CD1c-positive myeloid dendritic cell (primary cell): ENCODE data around the gene DNAJC18.
"Not testable (repeated sequence)": the region's sequence is repeated elsewhere in the genome, so short reads cannot be mapped to it uniquely, and the experiment has no call there.

Source experiments
- DNase-seq: peaks from one replicate; pipeline ENCODE4 v3.0.0-alpha.2; 2016; ENCODE audit errors: extremely low spot score

DNAJC18 gene

DNA sequence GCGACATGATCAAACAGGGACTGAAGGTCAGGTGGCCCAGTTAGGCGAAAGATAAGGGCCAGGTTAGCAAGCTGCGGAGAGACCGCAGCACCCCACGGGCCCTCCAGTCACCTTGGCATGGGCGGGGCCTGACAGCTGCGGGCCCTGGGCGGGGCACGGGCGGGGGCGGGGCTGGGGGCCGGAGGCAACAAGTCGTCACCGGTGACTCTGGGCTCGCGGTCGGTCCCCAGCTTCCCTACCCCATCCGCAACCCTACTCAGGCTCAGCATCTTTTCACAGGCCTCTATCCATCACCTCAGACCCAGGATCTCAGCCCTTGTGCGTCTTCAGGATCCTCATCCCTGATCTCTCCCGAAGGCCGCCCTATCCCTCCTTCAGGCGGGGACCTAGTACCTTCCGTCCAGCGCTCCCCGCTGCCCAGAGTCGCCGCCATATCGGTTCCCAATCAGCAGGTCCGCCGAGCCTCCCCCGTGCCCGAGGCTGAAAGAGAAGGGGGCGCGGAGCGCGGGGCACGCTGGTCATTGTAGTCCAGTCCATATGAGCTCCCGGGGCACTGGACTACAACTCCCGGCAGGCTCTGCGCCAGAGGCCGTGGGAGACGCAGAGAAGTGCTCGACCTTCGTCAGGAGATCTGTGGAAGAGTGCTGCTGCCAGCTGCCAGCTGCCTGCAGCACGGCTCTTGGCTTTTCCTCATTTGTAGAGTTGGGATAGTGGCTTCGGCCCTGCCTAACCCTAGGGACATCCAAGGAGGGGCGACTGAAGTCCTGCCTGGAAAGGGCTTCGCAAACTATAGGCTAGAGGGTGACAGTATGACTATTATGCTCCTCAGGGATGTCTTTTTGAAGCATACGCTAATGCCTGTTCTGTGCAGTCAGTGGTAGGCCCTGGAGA is at the start of gene DNAJC18:
TSS of gene DNAJC18 (minus strand) at position 513 of the 891 bp plus-strand sequence. CDS start at position 433, 80 bp downstream.
- DNase-seq = peak; percentile 94

DNA sequence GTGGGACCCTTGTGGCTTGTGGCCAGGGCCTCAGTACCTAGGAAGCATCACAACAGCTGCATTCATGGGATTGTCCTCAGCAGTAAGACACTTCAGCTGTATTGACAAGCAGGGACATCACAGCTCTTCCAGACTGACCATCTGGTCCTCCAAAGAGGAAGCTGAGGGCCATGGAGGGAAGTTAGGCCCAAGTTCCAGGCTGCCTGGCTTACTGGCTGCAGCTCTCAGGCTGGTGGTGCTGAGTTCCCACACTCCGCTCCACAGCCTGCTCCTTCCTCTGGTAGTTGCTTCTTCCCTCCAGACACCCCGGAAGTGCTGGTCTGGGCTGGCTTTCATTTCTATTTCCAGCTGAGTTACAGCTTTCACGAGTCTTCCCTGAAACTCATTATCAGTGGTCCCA is 48.9 kb upstream of the DNAJC18 start:
- peak; percentile 71 for DNase-seq

DNA sequence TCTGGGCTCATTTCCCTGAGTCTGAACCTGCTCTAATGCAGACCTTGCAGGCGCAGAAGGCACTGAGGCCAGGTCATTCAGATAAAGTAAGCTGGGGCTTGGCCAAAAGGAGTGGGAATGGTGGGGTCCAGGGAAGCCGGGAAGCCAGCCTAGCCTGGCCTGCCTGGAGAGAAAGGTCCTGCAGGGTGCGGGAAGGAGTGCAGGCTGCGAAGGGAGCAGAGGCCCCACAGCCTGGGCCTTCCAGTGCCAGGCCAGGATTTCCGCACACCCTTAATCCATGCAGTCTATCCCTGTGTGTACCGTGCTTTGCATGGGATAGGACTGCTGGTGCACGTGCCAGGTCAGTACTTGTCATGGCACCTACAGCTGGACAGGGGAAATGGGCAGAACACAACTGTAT is 46.9 kb upstream of the DNAJC18 start:
- no peak for DNase-seq

DNA sequence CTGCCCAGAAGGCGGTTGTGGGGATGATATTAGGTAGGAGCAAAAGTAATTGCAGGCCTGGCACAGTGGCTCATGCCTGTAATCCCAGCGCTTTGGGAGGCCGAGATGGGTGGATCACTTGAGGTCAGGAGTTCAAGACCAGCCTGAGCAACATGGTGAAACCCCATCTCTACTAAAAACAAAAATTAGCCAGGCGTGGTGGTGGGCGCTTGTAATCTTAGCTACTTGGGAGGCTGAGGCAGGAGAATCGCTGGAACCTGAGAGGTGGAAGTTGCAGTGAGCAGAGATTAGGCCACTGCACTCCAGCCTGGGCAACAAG is 43.5 kb upstream of the DNAJC18 start:
- DNase-seq = not testable (repeated sequence)

DNA sequence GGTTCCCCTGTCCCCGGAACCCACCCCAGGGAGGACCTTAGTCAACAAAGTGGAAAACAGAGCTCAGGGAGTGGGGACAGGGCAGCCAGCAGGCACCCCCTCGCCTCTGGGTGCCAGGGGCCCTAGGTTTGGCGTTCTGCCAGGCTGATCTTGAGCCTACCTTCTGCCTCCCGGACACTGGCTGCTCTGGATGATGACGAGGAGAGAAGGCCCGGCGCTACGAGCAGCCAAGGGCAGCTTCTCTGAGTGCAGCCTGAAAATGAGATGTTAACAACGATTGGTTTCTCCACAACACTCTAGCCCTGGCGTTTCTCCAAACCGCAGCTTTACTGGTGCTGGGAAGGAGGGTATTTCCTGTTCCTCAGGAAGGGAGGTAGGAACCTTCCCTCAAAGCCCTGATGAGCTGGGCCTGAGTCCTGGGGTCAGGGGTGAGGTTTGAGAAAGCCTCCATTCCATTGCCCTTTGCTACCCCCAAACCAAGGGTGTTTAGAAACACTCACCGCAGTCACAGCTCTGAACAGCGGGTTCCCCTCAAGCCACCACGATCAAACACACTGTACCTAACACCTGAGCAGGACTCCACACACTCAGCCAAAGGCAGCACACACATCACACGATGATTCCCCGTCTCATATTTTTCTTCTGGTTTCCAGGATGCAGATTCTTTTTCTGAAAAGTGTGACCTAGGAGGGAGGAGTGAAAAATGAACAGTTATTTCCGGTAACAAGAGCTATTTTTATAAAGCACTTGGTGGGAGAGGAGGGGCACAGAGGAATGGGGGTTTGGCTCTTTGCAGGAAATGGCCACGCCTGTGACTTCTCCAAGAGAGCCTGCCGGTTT is 42.9 kb upstream of the DNAJC18 start, which contains the start of gene STING1:
TSS of gene STING1 (minus strand) at position 709 of the 840 bp plus-strand sequence. CDS start 1,054 bp downstream, outside the sequence.
- peak; percentile 87 for DNase-seq

DNA sequence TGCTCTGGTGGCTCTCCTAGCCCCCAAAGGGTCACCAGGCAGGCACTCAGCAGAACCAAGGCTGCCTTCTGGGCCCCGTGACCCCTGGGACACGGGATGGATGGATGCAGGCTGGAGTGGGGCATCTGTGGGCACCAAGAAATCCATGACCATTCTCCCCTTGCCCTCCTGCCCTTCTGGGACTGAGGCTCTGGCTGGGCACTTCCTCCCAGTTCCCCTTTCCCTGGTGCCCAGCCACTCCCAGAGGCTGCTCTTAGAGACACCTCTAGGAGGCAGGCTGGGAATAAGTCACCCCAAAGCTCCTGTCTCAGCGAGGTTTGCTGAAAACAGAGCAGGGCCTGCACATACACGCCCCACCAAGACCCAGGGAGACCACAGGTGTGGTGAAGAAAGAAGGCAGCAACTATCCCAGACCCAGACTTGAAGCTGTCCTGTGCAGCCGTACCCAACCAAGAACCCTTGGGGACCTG is 42.3 kb upstream of the DNAJC18 start:
- peak; percentile 61 for DNase-seq

DNA sequence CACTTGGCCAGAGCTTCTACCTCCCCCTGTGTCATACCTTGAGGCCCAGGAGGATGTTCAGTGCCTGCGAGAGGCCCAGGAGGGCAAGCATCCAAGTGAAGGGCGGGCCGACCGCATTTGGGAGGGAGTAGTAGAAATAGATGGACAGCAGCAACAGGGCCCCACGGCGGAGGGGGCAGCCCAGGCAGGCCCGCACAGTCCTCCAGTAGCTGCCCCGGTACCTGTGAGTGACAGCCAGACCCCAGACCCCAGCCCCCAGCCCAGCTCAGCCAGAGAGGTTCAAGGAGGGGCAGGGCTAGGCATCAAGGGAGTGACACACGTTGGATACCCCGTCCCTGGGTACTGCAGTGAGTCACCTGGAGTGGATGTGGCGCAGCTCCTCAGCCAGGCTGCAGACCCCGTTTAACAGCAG is 41.8 kb upstream of the DNAJC18 start:
- no peak for DNase-seq

DNA sequence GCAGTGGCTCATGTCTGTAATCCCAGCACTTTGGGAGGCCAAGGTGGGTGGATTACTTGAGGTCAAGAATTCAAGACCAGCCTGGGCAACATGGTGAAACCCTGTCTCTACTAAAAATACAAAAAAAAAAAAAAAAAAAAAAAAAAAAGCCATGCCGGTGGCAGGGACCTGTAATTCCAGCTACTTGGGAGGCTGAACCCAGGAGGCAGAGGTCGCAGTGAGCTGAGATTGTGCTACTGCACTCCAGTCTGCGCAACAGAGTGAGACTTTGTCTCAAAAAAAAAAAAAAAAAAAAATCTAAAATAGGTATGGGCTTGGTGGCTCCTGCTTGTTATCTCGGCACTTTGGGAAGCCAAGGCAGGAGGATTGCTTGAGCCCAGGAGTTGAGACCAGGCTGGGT is 40.4 kb upstream of the DNAJC18 start:
- not testable (repeated sequence) for DNase-seq

DNA sequence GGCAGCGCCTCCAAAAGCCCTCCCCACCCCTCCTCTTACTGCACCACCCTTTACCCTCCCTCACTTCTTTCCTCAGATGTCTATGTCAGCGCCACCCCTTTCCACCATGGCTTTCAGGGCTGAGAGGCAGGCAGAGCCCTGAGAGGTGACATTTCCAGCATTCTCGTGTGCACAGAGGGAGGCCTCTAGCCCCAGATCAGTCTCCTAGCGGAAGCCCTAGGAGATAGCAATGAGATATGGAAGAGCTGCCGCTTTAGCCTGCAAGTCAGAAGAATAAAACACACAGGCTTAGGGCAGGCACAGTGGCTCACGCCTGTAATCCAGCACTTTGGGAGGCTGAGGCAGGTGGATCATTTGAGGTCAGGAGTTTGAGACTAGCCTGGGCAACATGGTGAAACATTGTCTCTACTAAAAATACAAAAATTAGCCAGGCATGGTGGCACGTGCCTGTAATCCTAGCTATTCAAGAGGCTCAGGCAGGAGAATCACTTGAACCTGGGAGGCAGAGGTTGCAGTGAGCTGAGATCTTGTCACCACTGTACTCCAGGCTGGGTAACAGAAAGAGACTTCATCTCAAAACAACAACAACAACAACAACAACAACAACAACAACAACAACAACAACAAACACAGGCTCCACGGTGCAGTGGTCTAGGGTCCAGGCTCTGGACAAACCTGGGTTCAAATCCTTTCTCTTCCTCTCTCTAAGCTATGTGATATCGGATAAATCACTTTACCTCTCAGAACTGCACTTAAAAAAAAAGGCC is 39.5 kb upstream of the DNAJC18 start:
- DNase-seq = not testable (repeated sequence)

DNA sequence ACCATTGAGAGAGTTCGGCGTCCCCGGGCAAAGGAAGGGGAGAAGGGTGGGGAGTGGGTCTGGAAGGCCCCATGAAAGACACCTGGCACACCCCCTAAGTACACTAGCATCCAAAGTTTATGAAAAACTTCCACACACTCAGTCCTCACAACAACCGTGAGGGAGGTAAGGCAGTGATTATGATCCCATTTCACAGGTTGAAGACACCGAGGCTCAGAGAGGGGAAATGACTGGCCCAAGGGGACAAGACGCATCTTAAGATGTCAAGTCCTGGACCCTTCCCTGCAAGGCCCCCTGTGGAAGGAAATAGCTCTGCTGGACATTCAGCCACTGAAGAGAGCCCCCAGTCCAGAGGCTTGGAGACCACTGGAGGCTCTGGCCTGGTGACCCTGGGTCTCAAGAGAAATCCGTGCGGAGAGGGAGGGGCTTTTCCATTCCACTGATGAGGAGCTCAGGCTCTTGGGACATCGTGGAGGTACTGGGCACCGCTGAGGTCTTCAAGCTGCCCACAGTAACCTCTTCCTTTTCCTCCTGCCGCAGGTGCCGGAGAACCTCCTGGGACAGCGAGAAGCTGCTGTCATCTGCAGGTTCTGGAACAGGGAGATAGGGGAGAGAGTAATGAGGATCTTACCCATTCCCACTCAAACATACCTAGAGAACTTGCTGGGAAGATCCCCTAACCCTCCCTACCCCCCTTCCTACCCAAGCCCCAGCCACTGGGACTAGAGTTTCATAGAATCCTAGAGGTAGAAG is 36.7 kb upstream of the DNAJC18 start:
- DNase-seq = no peak

DNA sequence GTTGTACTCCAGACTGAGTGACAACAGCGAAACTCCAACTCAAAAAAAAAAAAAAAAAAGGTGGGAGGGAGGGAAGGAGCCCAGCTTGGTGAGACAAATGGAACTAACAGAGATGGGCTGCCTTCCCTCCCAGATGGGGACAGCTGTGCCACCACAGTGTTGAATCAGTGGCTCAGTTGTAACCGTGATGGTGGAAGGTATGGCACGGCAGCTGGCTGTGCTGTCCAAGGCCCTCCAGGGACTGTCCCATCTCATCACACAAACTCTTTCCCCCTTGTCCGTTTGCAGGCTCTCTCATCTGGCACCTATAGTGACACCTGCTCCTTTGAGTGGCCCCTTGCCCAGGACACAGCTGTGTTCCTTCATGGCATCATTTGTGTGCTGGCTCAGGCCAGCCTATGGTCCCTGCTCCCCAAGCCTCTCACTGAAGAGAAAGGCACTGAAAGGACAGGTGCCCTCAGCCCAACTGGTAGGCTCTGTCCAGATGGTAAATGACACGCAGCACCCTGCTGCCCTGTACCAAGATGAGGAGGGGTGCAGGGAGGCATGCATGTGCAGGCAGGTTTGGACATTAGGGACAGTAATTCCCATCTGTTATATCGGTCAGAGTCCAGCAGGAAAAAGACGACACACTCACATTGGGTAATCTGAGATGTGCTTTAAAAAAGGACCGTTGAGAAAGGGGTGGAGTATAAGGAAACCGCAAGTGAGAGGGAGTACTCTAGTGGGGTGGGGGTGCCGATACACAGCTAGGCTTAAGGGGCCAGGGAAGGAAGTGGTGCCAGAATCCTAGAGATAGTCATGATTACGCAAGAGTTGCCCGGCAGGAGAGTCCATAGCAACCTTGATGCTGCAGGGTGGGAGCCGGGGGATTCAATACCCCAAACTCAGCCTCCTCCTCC is 35.8 kb upstream of the DNAJC18 start:
- peak; percentile 58 for DNase-seq

DNA sequence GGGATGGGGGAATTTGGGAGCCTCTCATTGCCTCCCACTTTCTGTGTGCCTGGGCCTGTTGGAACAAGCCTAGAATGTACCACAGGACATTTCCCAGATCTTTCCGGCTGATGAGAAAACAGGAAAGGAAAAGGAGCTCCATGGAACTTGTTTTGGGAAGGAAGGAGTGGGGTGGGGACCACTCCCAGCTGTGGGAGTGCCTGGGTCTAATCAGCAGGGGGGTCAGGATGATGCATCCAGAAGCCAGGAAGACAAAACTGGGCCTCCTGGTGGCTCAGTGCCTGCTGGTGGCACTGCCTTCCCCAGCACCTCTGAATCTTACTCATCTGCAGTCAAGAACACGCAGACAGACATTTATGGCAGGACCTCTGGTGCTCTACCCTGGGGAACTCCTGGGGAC is 34.2 kb upstream of the DNAJC18 start:
- no peak for DNase-seq

DNA sequence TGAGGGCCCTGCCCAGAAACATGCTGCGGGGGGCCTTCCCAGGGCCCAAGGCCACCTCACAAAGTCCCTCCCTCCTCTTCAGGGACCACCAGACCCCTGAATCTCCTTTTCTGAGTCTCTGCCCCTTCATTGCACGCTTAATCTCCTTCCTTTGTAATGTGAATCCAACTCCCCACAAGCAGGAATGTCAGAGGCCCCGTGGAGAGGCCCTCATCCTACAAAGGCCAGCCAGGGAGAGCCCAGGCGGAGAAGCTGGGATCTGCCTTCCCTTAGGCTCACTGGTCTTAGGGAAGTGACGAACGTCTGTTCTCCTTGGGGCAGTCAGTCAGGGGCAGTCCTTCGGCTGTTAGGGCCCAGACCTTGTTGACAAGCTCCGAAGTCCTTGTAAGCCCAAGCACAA is 33.8 kb upstream of the DNAJC18 start:
- no peak for DNase-seq

DNA sequence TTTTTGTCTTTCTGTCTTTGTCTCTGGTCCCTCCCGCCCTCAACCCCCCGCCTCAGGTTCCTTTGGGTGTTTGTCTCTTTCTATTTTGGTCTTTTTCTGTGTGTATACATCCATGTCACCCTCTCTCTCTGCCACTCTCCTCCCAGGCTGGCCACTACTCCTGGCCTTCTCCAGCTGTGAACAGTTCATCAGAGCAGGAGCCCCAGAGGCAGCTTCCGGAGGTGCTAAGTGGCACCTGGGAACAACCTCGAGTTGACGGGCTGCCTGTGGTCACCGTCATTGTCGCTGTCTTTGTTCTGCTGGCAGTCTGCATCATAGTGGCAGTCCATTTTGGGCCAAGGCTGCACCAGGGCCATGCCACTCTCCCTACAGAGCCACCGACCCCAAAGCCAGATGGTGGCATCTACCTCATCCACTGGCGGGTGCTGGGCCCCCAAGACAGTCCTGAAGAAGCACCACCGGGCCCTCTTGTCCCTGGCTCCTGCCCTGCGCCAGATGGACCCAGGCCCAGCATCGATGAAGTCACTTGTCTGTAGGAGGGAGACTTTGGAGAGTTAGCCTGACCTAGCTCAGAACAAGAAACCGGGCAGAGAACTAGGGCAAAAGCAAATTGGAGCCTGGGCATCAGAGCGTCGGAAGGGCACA is 33.2 kb upstream of the DNAJC18 start:
- DNase-seq = no peak

DNA sequence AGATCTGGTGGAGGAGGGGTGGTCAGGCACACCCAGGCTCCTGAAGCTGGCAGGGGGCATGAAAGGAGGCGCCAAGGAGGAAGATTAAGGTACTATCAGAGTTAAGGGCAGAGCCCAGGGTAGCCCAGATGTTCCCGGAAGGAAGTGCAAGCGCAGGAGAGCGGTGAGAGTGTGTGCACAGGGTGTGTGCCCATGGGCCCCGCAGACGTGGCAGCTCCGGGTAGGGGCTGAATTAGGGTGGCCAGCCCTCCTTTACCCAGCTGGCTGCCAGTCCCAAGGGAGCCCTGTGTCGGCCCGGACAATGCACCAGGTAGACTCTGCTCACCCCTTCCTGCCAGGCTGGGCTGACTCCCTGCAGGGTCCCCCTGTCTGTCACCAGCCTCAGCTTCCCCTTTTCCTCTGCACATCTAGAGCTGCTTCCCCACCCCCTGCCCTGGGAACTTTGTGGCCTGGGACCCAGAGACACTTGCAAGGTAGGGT is 31.5 kb upstream of the DNAJC18 start, which contains the start of gene SMIM33:
TSS of gene SMIM33 (plus strand) at position 184 of the 480 bp plus-strand sequence. CDS start at position 302, 118 bp downstream.
- peak; percentile 19 for DNase-seq

DNA sequence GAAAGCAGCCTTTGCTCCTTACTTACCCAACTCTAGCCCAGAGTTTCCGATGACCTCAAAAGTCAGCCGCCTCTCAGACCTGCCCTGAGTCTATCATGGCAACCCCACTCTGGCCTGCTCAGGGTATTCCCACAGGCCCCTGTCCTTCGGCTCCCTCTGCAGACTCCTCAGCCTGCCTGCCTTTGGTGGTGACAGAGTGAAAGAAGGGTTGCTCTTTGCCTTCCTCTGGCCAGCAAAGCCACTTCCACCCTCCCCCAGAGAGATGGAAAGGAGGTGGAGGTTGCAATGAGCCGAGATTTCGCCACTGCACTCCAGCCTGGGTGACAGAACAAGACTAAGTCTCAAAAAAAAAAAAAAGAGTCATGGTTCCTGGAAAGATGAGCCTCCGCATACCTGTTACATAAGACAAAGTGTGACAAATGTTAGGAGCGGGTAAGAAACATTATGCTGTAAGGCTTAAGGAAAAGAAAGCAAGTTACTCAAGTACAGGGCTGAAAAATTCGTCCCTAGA is 29.2 kb upstream of the DNAJC18 start:
- DNase-seq = peak; percentile 65

DNA sequence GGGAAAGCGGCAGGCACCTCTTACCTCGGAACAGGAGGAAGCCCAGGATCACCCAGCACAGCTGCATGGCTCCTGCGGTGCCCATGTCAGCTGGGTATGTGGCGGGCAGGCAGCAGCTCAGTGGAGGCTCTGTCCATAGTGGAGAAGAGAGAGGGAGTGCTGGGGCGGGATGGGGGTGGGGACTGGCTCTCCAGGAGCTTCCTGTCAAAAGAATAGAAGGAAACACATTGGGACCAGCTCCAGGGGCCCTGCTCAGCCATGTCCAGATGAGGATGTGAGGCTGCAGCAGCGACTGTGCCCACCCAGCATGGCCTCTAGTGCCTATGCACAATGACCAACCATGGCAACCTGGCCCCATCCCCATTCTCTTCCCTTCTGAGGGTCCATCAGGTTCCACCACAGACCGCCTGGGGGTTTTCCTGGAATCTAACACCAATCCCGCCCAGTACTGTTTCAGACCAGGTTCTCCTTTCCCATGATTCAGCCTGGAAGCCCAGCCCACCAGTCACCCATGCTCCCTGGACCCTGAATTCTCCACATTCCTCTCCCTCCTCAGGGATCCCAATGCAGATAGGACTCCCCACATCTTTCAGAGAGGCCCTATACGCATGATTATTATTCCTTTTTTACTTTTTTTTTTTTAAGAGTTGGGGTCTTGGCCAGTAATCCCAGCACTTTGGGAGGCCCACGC is 23.4 kb upstream of the DNAJC18 start, which contains the start of gene ECSCR:
TSS of gene ECSCR (minus strand) at position 158 of the 691 bp plus-strand sequence. CDS start at position 85, 73 bp downstream.
- DNase-seq = no peak

DNA sequence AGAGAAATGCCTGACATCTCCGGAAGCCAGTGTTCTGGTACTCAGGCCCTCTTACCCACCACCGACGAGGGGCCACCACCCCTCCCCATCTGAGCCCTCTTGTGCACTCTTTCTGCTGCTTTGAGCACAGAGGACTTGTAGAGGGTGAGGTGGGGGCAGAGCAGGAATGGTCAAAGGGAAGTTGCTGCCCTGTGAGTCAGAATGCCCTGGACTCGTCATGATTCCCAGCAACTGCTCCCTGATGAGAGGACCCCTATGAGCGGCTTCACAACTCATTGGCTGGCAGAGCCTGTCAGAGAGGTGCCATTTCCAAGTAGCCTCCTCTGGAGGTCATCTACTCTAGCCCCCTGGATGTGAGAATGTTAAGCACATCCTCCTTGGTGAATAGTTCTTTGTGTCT is 22.4 kb upstream of the DNAJC18 start:
- peak; percentile 24 for DNase-seq
